Keratinocyte (primary cell): ENCODE results near the gene WDR70. TPM values are rescaled to one million over a fixed set of nuclear protein-coding genes. Genes with fewer than 3 reads are reported as not detected.

Experiments used
- DNase-seq: peaks from one replicate; pipeline ENCODE4 v3.0.0-alpha.2; 2011; ENCODE audit warnings: low read depth, missing footprints, low spot score
- FAIRE-seq: peaks from 2 replicates; lab custom pipeline; 2011; peaks lifted over from hg19 to GRCh38; lab: Jason Lieb, UNC
- H2AFZ ChIP-seq: 2 replicates; pipeline ENCODE4 v1.6.0; 2012; ENCODE audit warnings: low read length, control low read depth, inconsistent platforms; ENCODE audit not compliant: control insufficient read depth
- H3K27ac ChIP-seq: 2 replicates; pipeline ENCODE4 v1.5.1; 2011; ENCODE audit warnings: low read length; ENCODE audit not compliant: control insufficient read depth, insufficient read depth
- H3K27me3 ChIP-seq: 3 replicates; pipeline ENCODE4 v1.6.0; 2011; ENCODE audit warnings: low read length; ENCODE audit not compliant: control insufficient read depth, insufficient read depth; ENCODE audit errors: extremely low read depth
- H3K36me3 ChIP-seq, 2 experiments: 2 replicates in 1 of 2; 3 replicates in 1 of 2; pipeline ENCODE4 v1.5.1; 2011; ENCODE audit warnings: low read length in 2 of 2, mild to moderate bottlenecking in 1 of 2; ENCODE audit not compliant: control insufficient read depth in 2 of 2, insufficient read depth in 2 of 2; ENCODE audit errors: extremely low read depth in 1 of 2
- H3K4me1 ChIP-seq: 3 replicates; pipeline ENCODE4 v1.5.1; 2011; ENCODE audit warnings: low read length; ENCODE audit not compliant: control insufficient read depth, insufficient read depth; ENCODE audit errors: extremely low read depth
- H3K4me2 ChIP-seq: 3 replicates; pipeline ENCODE4 v1.6.0; 2011; ENCODE audit warnings: low read depth, low read length; ENCODE audit not compliant: control insufficient read depth, insufficient read depth; ENCODE audit errors: extremely low read depth
- H3K4me3 ChIP-seq, 3 experiments: fragments of 200-600 bp in 1 of 3; sonication (generic) in 1 of 3; 2 replicates in 2 of 3; 3 replicates in 1 of 3; pipeline ENCODE4 v1.5.1; 2011 to 2016; ENCODE audit warnings: low read length in 3 of 3, mild to moderate bottlenecking in 3 of 3, control low read depth in 2 of 3, inconsistent platforms in 1 of 3, low read depth in 1 of 3, mixed read lengths in 1 of 3, mixed run types in 1 of 3, moderate library complexity in 1 of 3; ENCODE audit not compliant: control insufficient read depth in 2 of 3, insufficient read depth in 2 of 3; ENCODE audit errors: extremely low read depth in 1 of 3
- H3K79me2 ChIP-seq: 2 replicates; pipeline ENCODE4 v1.6.0; 2012; ENCODE audit warnings: low read length; ENCODE audit not compliant: control insufficient read depth, insufficient read depth
- H3K9ac ChIP-seq: 3 replicates; pipeline ENCODE4 v1.6.0; 2011; ENCODE audit warnings: low read length; ENCODE audit not compliant: control insufficient read depth, insufficient read depth; ENCODE audit errors: extremely low read depth
- H3K9me1 ChIP-seq: 3 replicates; pipeline ENCODE4 v1.6.0; 2011; ENCODE audit warnings: low read length; ENCODE audit not compliant: control insufficient read depth, insufficient read depth; ENCODE audit errors: extremely low read depth
- H3K9me3 ChIP-seq: 2 replicates; pipeline ENCODE4 v1.5.1; 2012; ENCODE audit warnings: low read depth, low read length; ENCODE audit not compliant: control insufficient read depth
- H4K20me1 ChIP-seq: 3 replicates; pipeline ENCODE4 v1.6.0; 2011; ENCODE audit warnings: low read length; ENCODE audit not compliant: control insufficient read depth, insufficient read depth; ENCODE audit errors: extremely low read depth
- EZH2 ChIP-seq: IDR thresholded peaks from one replicate; pipeline ENCODE4 v1.6.1; 2012; ENCODE audit warnings: inconsistent platforms, mild to moderate bottlenecking, low read length, moderate library complexity
- dilution Hi-C: fragments of 300-500 bp; cut with MboI; formaldehyde crosslinking; loops from one replicate; pipeline ENCODE4 v1.7.0; 2020; ENCODE audit warnings: low sequenced_read_pairs; ENCODE audit not compliant: extremely low pct_ligation_motif_present
- polyA plus RNA-seq, 5 experiments: library from polyadenylated mRNA; depleted of rRNA in 3 of 5; stranded (reverse) in 3 of 5; stranded (forward) in 1 of 5; unstranded in 1 of 5; fragments of >200 nt; gene quantifications; 1 replicate in 1 of 5; 2 replicates in 3 of 5; 3 replicates in 1 of 5; pipeline versions ENCODE4 v1.2.1 to v1.2.3, GENCODE V29; 2011 to 2012; ENCODE audit warnings: missing spikeins in 2 of 5, low read depth in 1 of 5, low replicate concordance in 1 of 5
- TF ChIP-seq, protein P1 (sequence below), 3 experiments: IDR thresholded peaks in 1 of 3; conservative IDR thresholded peaks in 1 of 3; optimal IDR thresholded peaks in 1 of 3; 2 replicates in 2 of 3; 3 replicates in 1 of 3; pipeline versions ENCODE3 to v1.5.1; 2011; ENCODE audit warnings: low read length in 3 of 3, mild to moderate bottlenecking in 3 of 3, moderate library complexity in 2 of 3, control low read depth in 1 of 3, inconsistent platforms in 1 of 3; ENCODE audit not compliant: insufficient read depth in 2 of 3; ENCODE audit errors: extremely low read depth in 1 of 3

The WDR70 gene
- polyA plus RNA-seq, 1 donor (not counting 4 experiments of a cell fraction or from before 2014, with no cell fraction given), result 25.1 TPM

GRCh38 chr5:37519807-37520206 lies 140.7 kb downstream of the WDR70 start:
- no peaks in the 10 kb centered on the region for H3K4me1 ChIP-seq
- no peak overlapping the region for H3K4me3 ChIP-seq
- TF ChIP-seq, protein P1, sequence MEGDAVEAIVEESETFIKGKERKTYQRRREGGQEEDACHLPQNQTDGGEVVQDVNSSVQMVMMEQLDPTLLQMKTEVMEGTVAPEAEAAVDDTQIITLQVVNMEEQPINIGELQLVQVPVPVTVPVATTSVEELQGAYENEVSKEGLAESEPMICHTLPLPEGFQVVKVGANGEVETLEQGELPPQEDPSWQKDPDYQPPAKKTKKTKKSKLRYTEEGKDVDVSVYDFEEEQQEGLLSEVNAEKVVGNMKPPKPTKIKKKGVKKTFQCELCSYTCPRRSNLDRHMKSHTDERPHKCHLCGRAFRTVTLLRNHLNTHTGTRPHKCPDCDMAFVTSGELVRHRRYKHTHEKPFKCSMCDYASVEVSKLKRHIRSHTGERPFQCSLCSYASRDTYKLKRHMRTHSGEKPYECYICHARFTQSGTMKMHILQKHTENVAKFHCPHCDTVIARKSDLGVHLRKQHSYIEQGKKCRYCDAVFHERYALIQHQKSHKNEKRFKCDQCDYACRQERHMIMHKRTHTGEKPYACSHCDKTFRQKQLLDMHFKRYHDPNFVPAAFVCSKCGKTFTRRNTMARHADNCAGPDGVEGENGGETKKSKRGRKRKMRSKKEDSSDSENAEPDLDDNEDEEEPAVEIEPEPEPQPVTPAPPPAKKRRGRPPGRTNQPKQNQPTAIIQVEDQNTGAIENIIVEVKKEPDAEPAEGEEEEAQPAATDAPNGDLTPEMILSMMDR (optimal IDR thresholded peaks at IDR 0.05 in 1 of 3, IDR thresholded peaks at IDR 0.05 in 1 of 3, conservative IDR thresholded peaks at IDR 0.05 in 1 of 3; ENCODE audit: extremely low read depth in 1 of 3, insufficient read depth in 2 of 3, low read length in 3 of 3), result no peak
- no peak for TF ChIP-seq EZH2
- H3K9me3 ChIP-seq, result no peaks in the 10 kb centered on the region
- no peaks in the 10 kb centered on the region for H3K27me3 ChIP-seq
- no peaks in the 10 kb centered on the region for H3K9me1 ChIP-seq
- H3K79me2 ChIP-seq, result no peaks in the 10 kb centered on the region
- no peak overlapping the region for H3K4me2 ChIP-seq
- DNase-seq, result no peak
- H3K36me3 ChIP-seq, result no peaks in the 10 kb centered on the region
- H4K20me1 ChIP-seq, result no peaks in the 10 kb centered on the region
- H3K9ac ChIP-seq, result no peak overlapping the region
- dilution Hi-C loops, result no loop called here
- H3K27ac ChIP-seq, result no peak overlapping the region
- no peak for FAIRE-seq
- H2AFZ ChIP-seq, result no peak overlapping the region

DNA sequence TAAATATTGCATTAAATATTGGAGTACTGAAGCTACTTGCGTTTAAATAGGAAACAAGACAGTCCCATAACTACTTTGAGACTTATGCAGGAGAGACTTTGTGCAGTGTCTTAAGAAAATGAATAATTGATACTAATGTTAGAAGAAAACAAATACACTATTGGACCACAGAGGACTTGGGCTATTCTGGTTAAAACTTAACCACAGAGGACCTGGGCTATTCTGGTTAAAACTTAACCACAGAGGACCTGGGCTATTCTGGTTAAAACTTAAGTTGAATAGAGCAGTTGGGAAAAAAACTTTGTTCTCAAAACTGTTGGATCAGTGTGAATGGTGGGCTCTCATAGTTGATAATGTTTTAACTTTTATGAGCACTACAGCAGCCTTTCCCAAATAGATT lies 141.7 kb downstream of the WDR70 start:
- Histone ChIP-seq H3K4me1 (no peaks in the 10 kb centered on the region), H3K79me2 (no peaks in the 10 kb centered on the region), H3K27ac (no peak overlapping the region), H3K27me3 (no peaks in the 10 kb centered on the region), H4K20me1 (no peaks in the 10 kb centered on the region), H3K9me3 (no peaks in the 10 kb centered on the region), H3K36me3 (no peaks in the 10 kb centered on the region), H2AFZ (no peak overlapping the region), H3K4me2 (no peak overlapping the region), H3K9me1 (no peaks in the 10 kb centered on the region), H3K9ac (no peak overlapping the region), H3K4me3 (no peak overlapping the region)
- no peak for FAIRE-seq
- TF ChIP-seq EZH2, result no peak
- TF ChIP-seq, protein P1 (optimal IDR thresholded peaks at IDR 0.05 in 1 of 3, IDR thresholded peaks at IDR 0.05 in 1 of 3, conservative IDR thresholded peaks at IDR 0.05 in 1 of 3; ENCODE audit: extremely low read depth in 1 of 3, insufficient read depth in 2 of 3, low read length in 3 of 3), result no peak
- dilution Hi-C loops, result no loop called here
- DNase-seq, result no peak
